Ramos (cell line): ENCODE measurements around the gene MICALL2.

ENCODE experiments used
- in situ Hi-C: fragments of 300-500 bp; cut with MboI; formaldehyde crosslinking; loops from one replicate; pipeline ENCODE4 v1.14.3; 2022; ENCODE audit warnings: low sequenced_read_pairs; ENCODE audit not compliant: unreplicated experiment

MICALL2 gene

GRCh38 chr7:1494866-1495563 lies 35.7 kb upstream of the MICALL2 start:
- in situ Hi-C loops = loop anchor here (10.0 kb wide), 1 partner anchor 50 kb away; no protein-coding TSS in a partner anchor

GRCh38 chr7:1494447-1494846 lies 35.2 kb upstream of the MICALL2 start:
- in situ Hi-C loops = loop anchor here (10.0 kb wide), 1 partner anchor 50 kb away; no protein-coding TSS in a partner anchor

GRCh38 chr7:1493571-1493970 lies 34.3 kb upstream of the MICALL2 start:
- in situ Hi-C loops = loop anchor here (10.0 kb wide), 1 partner anchor 51 kb away; no protein-coding TSS in a partner anchor

GRCh38 chr7:1493129-1493528 lies 33.9 kb upstream of the MICALL2 start:
- in situ Hi-C loops = loop anchor here (10.0 kb wide), 1 partner anchor 52 kb away; no protein-coding TSS in a partner anchor

GRCh38 chr7:1492640-1493039 lies 33.4 kb upstream of the MICALL2 start:
- in situ Hi-C loops = loop anchor here (10.0 kb wide), 1 partner anchor 52 kb away; no protein-coding TSS in a partner anchor

GRCh38 chr7:1492221-1492620 lies 33.0 kb upstream of the MICALL2 start:
- in situ Hi-C loops = loop anchor here (10.0 kb wide), 1 partner anchor 53 kb away; no protein-coding TSS in a partner anchor

- in situ Hi-C loops = loop anchor here (10.0 kb wide), 1 partner anchor 54 kb away; no protein-coding TSS in a partner anchor
These were observed 31.6 kb upstream of the MICALL2 start for GRCh38 chr7:1490837-1491236.

GRCh38 chr7:1489336-1489735 lies 30.1 kb upstream of the MICALL2 start:
- in situ Hi-C loops = no loop called here

GRCh38 chr7:1488016-1488415 lies 28.7 kb upstream of the MICALL2 start:
- in situ Hi-C loops = no loop called here

GRCh38 chr7:1487466-1487865 lies 28.2 kb upstream of the MICALL2 start:
- in situ Hi-C loops = no loop called here

GRCh38 chr7:1486571-1486970 lies 27.3 kb upstream of the MICALL2 start:
- in situ Hi-C loops = no loop called here

- in situ Hi-C loops = no loop called here
These were observed 25.9 kb upstream of the MICALL2 start for GRCh38 chr7:1485156-1485555.

GRCh38 chr7:1484569-1484968 lies 25.3 kb upstream of the MICALL2 start:
- in situ Hi-C loops = no loop called here

- in situ Hi-C loops = no loop called here
These were observed 24.6 kb upstream of the MICALL2 start for GRCh38 chr7:1483536-1484505.

- in situ Hi-C loops = no loop called here
These were observed 23.8 kb upstream of the MICALL2 start for GRCh38 chr7:1483079-1483478.

GRCh38 chr7:1481300-1481699 lies 22.0 kb upstream of the MICALL2 start:
- in situ Hi-C loops = no loop called here

- in situ Hi-C loops = no loop called here
These were observed 21.4 kb upstream of the MICALL2 start for GRCh38 chr7:1480670-1481069.

- in situ Hi-C loops = no loop called here
These were observed 20.0 kb upstream of the MICALL2 start for GRCh38 chr7:1479287-1479686.

GRCh38 chr7:1478480-1478879 lies 19.2 kb upstream of the MICALL2 start:
- in situ Hi-C loops = no loop called here

GRCh38 chr7:1476859-1477258 lies 17.6 kb upstream of the MICALL2 start:
- in situ Hi-C loops = no loop called here

GRCh38 chr7:1475991-1476390 lies 16.7 kb upstream of the MICALL2 start:
- in situ Hi-C loops = no loop called here
